K562 (cell line): ENCODE measurements around the gene MBNL1.

Experiments used
- SMARCA4 ChIP-seq: fragments of 450-650 bp; IDR thresholded peaks from 2 replicates; pipeline ENCODE4 v1.6.1; 2016
- ZNF224 ChIP-seq: sonication (generic); formaldehyde crosslinking; IDR thresholded peaks from 2 replicates; pipeline ENCODE4 v1.8.0; 2022; ENCODE audit warnings: mild to moderate bottlenecking, missing genetic modification reagents
- TF ChIP-seq, protein P1 (sequence below), 3 experiments: IDR thresholded peaks in 2 of 3; conservative IDR thresholded peaks in 1 of 3; 2 replicates each; pipeline ENCODE4 v1.5.1; 2011 to 2012; ENCODE audit warnings: low read length in 3 of 3, mild to moderate bottlenecking in 3 of 3, control low read depth in 2 of 3, improper control_type of control experiment in 1 of 3, inconsistent platforms in 1 of 3, low read depth in 1 of 3, mixed read lengths in 1 of 3, moderate library complexity in 1 of 3; ENCODE audit not compliant: insufficient read depth in 2 of 3

DNA sequence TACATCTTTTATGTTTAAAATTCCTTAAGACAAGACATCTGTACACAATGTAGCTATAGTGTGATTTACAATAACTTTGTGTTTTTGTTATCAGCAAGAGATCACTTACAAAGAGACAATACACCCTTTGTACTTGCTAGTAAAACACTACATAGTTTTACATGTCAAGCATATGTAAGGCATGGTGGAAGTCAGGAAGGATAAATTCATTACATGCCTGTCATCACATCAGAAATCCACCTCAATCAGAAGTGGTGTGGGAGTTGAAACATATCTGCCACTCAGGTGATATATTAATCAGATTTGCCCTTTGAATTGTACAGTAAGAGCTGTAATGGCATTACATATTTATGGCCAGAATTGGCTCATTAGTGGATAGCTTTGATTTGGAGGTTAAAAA, 95.5 kb downstream of the MBNL1 start:
- TF ChIP-seq ZNF224 (CRISPR knock-in tag) (no peak), SMARCA4 (no peak)
- TF ChIP-seq, protein P1, sequence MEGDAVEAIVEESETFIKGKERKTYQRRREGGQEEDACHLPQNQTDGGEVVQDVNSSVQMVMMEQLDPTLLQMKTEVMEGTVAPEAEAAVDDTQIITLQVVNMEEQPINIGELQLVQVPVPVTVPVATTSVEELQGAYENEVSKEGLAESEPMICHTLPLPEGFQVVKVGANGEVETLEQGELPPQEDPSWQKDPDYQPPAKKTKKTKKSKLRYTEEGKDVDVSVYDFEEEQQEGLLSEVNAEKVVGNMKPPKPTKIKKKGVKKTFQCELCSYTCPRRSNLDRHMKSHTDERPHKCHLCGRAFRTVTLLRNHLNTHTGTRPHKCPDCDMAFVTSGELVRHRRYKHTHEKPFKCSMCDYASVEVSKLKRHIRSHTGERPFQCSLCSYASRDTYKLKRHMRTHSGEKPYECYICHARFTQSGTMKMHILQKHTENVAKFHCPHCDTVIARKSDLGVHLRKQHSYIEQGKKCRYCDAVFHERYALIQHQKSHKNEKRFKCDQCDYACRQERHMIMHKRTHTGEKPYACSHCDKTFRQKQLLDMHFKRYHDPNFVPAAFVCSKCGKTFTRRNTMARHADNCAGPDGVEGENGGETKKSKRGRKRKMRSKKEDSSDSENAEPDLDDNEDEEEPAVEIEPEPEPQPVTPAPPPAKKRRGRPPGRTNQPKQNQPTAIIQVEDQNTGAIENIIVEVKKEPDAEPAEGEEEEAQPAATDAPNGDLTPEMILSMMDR (IDR thresholded peaks at IDR 0.05 in 2 of 3, conservative IDR thresholded peaks at IDR 0.05 in 1 of 3; ENCODE audit: insufficient read depth in 2 of 3, low read depth in 1 of 3, low read length in 3 of 3): no peak
